Stimulated activated CD8-positive, alpha-beta memory T cell treated with anti-CD3 and anti-CD28 coated beads, Interleukin-4, amount 100 ng/mL, for 24 hours (primary cell): ENCODE results near the gene OBI1.

Experiments used
- DNase-seq: peaks from one replicate; pipeline ENCODE4 v3.0.0-alpha.2; 2020; ENCODE audit warnings: low read depth

OBI1 gene

DNA sequence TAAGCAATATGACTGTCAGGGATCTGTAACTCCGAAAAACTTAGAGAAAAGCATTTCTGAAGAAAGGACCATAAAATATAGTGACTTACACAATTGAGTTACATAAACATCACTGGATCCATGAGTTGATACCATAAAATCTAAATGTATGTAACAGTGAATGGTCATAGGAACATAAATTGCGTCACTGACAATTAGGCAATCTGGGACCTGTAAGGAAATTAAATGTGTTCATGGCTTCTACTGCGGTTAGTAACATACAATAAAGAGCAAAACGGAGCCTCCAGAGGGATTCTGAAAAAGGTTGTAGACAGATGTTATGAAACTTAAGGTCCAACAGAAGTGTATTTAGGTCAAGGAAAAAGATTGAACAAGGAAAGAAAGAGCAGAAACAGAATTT is 82.7 kb downstream of the OBI1 start:
- no peak for DNase-seq

DNA sequence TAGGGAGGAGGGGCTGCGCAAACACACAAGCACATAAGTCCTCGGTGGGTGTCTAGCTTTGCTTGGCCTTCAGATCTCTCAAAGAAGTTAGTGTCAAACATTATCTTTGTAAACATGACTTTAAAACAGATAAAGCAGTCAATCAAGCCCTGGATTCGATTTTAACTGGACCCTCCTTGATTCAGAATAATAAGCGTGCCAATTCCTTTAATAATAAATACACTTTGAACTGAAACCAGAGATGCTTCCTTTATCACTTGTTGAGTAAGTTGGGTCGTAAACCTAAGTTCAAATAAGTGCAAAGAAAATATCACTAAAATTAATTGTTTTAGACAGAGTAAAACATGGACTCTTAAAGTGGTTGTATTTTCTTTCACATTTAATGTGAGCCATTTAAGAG is 86.5 kb downstream of the OBI1 start:
- DNase-seq: no peak

DNA sequence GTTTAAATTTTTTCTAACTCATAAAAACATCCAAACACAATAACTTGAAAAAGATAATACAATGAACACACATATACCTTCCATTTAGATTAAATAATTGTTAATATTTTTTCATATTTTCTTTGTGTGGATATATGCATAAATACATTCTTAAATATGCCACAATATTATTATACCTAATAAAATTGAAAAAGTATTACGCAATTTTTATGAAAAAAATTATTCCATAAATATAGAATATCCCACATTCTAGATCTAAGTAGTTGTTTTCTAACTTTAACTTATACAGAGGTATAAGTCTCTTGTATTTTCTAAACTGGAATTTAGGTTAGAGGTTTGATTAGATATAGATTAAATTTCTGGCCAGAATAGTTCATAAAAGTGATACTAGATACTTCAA is 89.9 kb downstream of the OBI1 start:
- no peak for DNase-seq

DNA sequence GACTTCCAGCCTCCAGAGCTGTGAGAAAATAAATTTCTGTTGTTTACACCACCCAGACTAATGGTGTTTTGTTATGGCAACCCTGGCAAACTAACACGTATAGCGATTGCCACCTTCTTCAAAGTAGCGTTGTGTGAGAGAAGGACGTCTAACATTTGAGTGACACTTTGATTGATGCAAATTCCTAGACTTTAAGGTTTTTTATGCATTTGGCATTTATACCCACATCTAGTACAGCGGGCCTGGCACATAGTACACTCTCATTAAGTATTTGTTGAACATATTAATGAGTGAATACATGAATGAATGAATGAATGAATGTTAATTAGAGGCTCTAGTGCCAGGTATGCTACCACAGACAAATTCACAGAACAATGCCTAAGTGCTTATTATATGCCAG is 92.3 kb downstream of the OBI1 start:
- no peak for DNase-seq
